PC-3 (cell line): ENCODE measurements around the gene UBE2E2. TPM values are rescaled to one million over a fixed set of nuclear protein-coding genes. Genes with fewer than 3 reads are reported as not detected.

ENCODE experiments used
- ATAC-seq: fragments of 200-7000 bp; cut with Tn5 transposase; 2 replicates; pipeline ENCODE4 v1.9.1; 2020; ENCODE audit warnings: mild to moderate bottlenecking, moderate library complexity
- BruUV-seq: library from RNA; stranded (reverse); fragments of 400-500 nt; replicated peaks from 2 replicates; lab custom pipeline; 2021; lab: Mats Ljungman, UMichigan
- CTCF ChIA-PET: fragments of 300-600 bp; sonication (Branson Sonifier 250); formaldehyde crosslinking; loops from one replicate; lab custom pipeline; 2022; ENCODE audit warnings: antibody characterized with exemption; lab: Charles Lee
- POLR2A ChIA-PET: fragments of 300-600 bp; sonication (Branson Sonifier 250); formaldehyde crosslinking; loops from one replicate; lab custom pipeline; 2022; ENCODE audit warnings: antibody characterized with exemption; ENCODE audit not compliant: unreplicated experiment; lab: Charles Lee
- DNase-seq: peaks from one replicate; pipeline ENCODE4 v3.0.0-alpha.2; 2015
- H2AFZ ChIP-seq: fragments of 300-600 bp; sonication (generic); 2 replicates; pipeline ENCODE4 v1.6.0; 2016; ENCODE audit warnings: antibody characterized with exemption, low read length
- H3F3A ChIP-seq: fragments of 300-600 bp; sonication (generic); one replicate; pipeline ENCODE4 v1.6.0; 2017; ENCODE audit warnings: antibody characterized with exemption, low read length, control low read depth, mild to moderate bottlenecking; ENCODE audit not compliant: unreplicated experiment
- H3K27ac ChIP-seq: fragments of 300-600 bp; sonication (generic); 2 replicates; pipeline ENCODE4 v1.5.1; 2016; ENCODE audit warnings: mild to moderate bottlenecking, low read length
- H3K27me3 ChIP-seq: fragments of 300-600 bp; sonication (generic); 2 replicates; pipeline ENCODE4 v1.6.1; 2016; ENCODE audit warnings: low read length, mixed read lengths
- H3K36me3 ChIP-seq: fragments of 300-600 bp; sonication (generic); 2 replicates; pipeline ENCODE4 v1.6.1; 2016; ENCODE audit warnings: low read depth, mixed run types, low read length, mixed read lengths
- H3K4me1 ChIP-seq: fragments of 300-600 bp; sonication (generic); 2 replicates; pipeline ENCODE4 v1.5.1; 2016; ENCODE audit warnings: low read length; ENCODE audit not compliant: insufficient read depth
- H3K4me2 ChIP-seq: fragments of 300-600 bp; sonication (generic); 2 replicates; pipeline ENCODE4 v1.6.0; 2016; ENCODE audit warnings: low read length
- H3K4me3 ChIP-seq: fragments of 300-600 bp; sonication (generic); 2 replicates; pipeline ENCODE4 v1.5.1; 2016; ENCODE audit warnings: mild to moderate bottlenecking, low read length, mixed read lengths
- H3K79me2 ChIP-seq: fragments of 300-600 bp; sonication (generic); 2 replicates; pipeline ENCODE4 v1.6.1; 2017; ENCODE audit warnings: low read length, mixed read lengths
- H3K9ac ChIP-seq: fragments of 300-600 bp; sonication (generic); 2 replicates; pipeline ENCODE4 v1.6.0; 2016; ENCODE audit warnings: mild to moderate bottlenecking, low read length
- H3K9me2 ChIP-seq: fragments of 300-600 bp; sonication (generic); replicated peaks from 2 replicates; pipeline ENCODE4 v1.6.1; 2016; ENCODE audit warnings: mixed run types, low read length, mixed read lengths
- H3K9me3 ChIP-seq: fragments of 300-600 bp; sonication (generic); 2 replicates; pipeline ENCODE4 v1.6.1; 2016; ENCODE audit warnings: low read length, mixed read lengths
- H4K20me1 ChIP-seq: fragments of 300-600 bp; sonication (generic); 2 replicates; pipeline ENCODE4 v1.6.1; 2016; ENCODE audit warnings: low read length, mixed read lengths
- EZH2 ChIP-seq: fragments of 300-600 bp; sonication (generic); IDR thresholded peaks from one replicate; pipeline ENCODE4 v1.6.1; 2017; ENCODE audit warnings: antibody characterized with exemption, mild to moderate bottlenecking, low read length; ENCODE audit not compliant: unreplicated experiment
- EZH2phosphoT487 ChIP-seq: fragments of 300-600 bp; sonication (generic); IDR thresholded peaks from 2 replicates; pipeline ENCODE4 v1.6.1; 2018; ENCODE audit warnings: mild to moderate bottlenecking, antibody characterized with exemption, low read length, borderline replicate concordance
- intact Hi-C: fragments of 100-400 bp; cut with micrococcal nuclease; formaldehyde crosslinking; loops from 2 replicates; pipeline ENCODE4 v1.9.0; 2023
- total RNA-seq: library from RNA; depleted of rRNA; stranded (reverse); fragments of >200 nt; gene quantifications from 2 replicates; pipeline ENCODE4 v1.2.3, GENCODE V29; 2014
- TF ChIP-seq, protein P1 (sequence below): fragments of 300-600 bp; sonication (generic); conservative IDR thresholded peaks from 2 replicates; pipeline ENCODE4 v1.5.1; 2017; ENCODE audit warnings: antibody characterized with exemption, low read depth, mild to moderate bottlenecking, low read length

Gene UBE2E2
- total RNA-seq, 1 experiment from 2014 or later = 25.6 TPM

DNA sequence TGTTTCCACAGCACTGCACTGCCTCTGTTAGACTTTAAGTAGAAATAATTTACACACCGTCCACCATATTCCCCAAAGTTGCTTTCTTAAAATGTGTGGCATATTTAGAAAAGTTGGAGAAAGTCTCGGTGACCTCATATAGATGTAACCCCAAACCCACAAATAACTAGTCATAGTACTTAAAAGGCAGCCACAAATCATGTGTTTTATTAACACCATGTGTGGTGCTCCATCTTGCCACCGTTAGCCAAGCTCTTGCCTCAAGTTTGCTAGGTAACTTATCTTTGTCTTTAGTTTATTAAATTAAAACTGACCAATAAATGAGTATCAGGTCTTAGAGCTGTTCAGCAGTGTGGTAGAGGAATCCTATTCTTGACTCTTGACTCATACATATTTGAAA, 257.9 kb downstream of the UBE2E2 start:
- ChIA-PET CTCF (no interaction called here), POLR2A (interaction anchor here (0.6 kb wide), 1 partner anchor 1336 kb away, joined by 3 read pairs; no protein-coding TSS in a partner anchor)
- no peaks in the 10 kb centered on the region for H3K27me3 ChIP-seq
- H3K27ac ChIP-seq = no peak overlapping the region
- intact Hi-C loops = no loop called here
- ATAC-seq = no peak
- H3K36me3 ChIP-seq = no peaks in the 10 kb centered on the region
- H3K9ac ChIP-seq = no peak overlapping the region
- H3K4me1 ChIP-seq = no peaks in the 10 kb centered on the region
- TF ChIP-seq, protein P1, sequence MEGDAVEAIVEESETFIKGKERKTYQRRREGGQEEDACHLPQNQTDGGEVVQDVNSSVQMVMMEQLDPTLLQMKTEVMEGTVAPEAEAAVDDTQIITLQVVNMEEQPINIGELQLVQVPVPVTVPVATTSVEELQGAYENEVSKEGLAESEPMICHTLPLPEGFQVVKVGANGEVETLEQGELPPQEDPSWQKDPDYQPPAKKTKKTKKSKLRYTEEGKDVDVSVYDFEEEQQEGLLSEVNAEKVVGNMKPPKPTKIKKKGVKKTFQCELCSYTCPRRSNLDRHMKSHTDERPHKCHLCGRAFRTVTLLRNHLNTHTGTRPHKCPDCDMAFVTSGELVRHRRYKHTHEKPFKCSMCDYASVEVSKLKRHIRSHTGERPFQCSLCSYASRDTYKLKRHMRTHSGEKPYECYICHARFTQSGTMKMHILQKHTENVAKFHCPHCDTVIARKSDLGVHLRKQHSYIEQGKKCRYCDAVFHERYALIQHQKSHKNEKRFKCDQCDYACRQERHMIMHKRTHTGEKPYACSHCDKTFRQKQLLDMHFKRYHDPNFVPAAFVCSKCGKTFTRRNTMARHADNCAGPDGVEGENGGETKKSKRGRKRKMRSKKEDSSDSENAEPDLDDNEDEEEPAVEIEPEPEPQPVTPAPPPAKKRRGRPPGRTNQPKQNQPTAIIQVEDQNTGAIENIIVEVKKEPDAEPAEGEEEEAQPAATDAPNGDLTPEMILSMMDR = no peak
- TF ChIP-seq EZH2phosphoT487 (no peak), EZH2 (no peak)
- BruUV-seq = no TSS peak
- H2AFZ ChIP-seq = no peak overlapping the region
- no peak overlapping the region for H3K4me2 ChIP-seq
- H3K9me2 ChIP-seq = no peaks in the 10 kb centered on the region
- no peak overlapping the region for H3K4me3 ChIP-seq
- DNase-seq = no peak
- no peaks in the 10 kb centered on the region for H4K20me1 ChIP-seq
- no peaks in the 10 kb centered on the region for H3F3A ChIP-seq
- H3K79me2 ChIP-seq = no peaks in the 10 kb centered on the region
- no peaks in the 10 kb centered on the region for H3K9me3 ChIP-seq

DNA sequence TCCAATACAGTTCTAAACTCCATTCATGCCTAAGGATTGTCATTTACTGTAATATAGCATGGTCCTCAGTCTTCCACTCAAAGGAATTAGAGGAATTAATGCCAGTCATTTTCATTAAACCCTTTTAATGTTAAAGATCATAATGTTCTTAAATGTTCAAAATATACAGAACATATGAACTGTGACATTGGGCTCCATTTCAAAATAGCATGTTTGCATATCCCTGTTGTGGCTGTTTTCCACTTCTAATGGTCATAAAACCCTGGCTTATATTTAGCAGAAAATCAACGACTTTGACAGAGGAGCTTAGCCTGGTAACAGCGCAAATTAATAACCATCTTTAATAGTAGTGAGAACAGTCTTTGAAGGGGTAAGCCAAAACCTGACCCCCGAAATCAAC, 260.7 kb downstream of the UBE2E2 start:
- H3K4me1 ChIP-seq = no peaks in the 10 kb centered on the region
- H2AFZ ChIP-seq = no peak overlapping the region
- CTCF ChIA-PET = no interaction called here
- no peaks in the 10 kb centered on the region for H3K27me3 ChIP-seq
- intact Hi-C loops = no loop called here
- H3K9ac ChIP-seq = no peak overlapping the region
- TF ChIP-seq, protein P1 = no peak
- TF ChIP-seq EZH2 (no peak), EZH2phosphoT487 (no peak)
- no peak overlapping the region for H3K27ac ChIP-seq
- H3K9me3 ChIP-seq = no peaks in the 10 kb centered on the region
- no peaks in the 10 kb centered on the region for H4K20me1 ChIP-seq
- H3K4me2 ChIP-seq = no peak overlapping the region
- H3K36me3 ChIP-seq = no peaks in the 10 kb centered on the region
- POLR2A ChIA-PET = no interaction called here
- no peaks in the 10 kb centered on the region for H3K79me2 ChIP-seq
- no peaks in the 10 kb centered on the region for H3F3A ChIP-seq
- ATAC-seq (no peak), DNase-seq (no peak)
- H3K9me2 ChIP-seq = no peaks in the 10 kb centered on the region
- no peak overlapping the region for H3K4me3 ChIP-seq
- BruUV-seq = no TSS peak

DNA sequence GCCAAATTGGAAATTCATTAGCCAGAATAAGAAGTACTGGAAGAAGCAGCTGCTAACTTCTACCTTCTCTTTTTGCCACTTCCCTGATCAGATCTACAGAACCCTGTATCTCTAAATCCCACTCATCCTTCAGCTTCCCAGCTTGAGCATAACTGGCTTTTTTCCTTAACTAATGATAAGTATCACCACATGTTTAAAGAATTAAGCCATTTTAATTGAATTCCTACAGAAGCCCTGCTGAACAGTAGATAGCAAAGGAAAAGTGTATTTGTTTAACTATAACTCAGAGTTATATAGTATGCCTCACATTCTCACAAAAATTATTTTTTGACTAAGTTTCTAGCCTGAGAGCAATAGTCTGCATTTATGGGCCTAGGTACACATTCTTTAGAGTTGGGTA, 262.4 kb downstream of the UBE2E2 start:
- DNase-seq (no peak), ATAC-seq (no peak)
- Histone ChIP-seq H3F3A (no peaks in the 10 kb centered on the region), H2AFZ (no peak overlapping the region), H3K27me3 (no peaks in the 10 kb centered on the region), H3K4me3 (no peak overlapping the region), H3K9ac (no peak overlapping the region), H3K4me2 (no peak overlapping the region), H3K36me3 (no peaks in the 10 kb centered on the region), H3K9me2 (no peaks in the 10 kb centered on the region), H4K20me1 (no peaks in the 10 kb centered on the region), H3K9me3 (no peaks in the 10 kb centered on the region), H3K27ac (no peak overlapping the region), H3K4me1 (no peaks in the 10 kb centered on the region), H3K79me2 (no peaks in the 10 kb centered on the region)
- BruUV-seq = no TSS peak
- ChIA-PET CTCF (no interaction called here), POLR2A (no interaction called here)
- TF ChIP-seq, protein P1 = no peak
- TF ChIP-seq EZH2 (no peak), EZH2phosphoT487 (no peak)
- intact Hi-C loops = no loop called here
